SJSA1 (cell line): ENCODE measurements around the gene NDUFV1. TPM values are rescaled to one million over a fixed set of nuclear protein-coding genes. Genes with fewer than 3 reads are reported as not detected.
"Not testable (repeated sequence)": the region's sequence is repeated elsewhere in the genome, so short reads cannot be mapped to it uniquely, and the experiment has no call there.

Experiments
- DNase-seq, 2 experiments: peaks; one replicate each; pipeline ENCODE4 v3.0.0-alpha.2; 2015 to 2020; ENCODE audit warnings: low spot score in 2 of 2, low read depth in 1 of 2
- H3K27ac ChIP-seq: fragments of 250-450 bp; sonication (Bioruptor Pico); 2 replicates; pipeline ENCODE4 v1.5.1; 2020; ENCODE audit warnings: mild to moderate bottlenecking, moderate library complexity
- H3K27me3 ChIP-seq: fragments of 250-450 bp; sonication (Bioruptor Pico); replicated peaks from 2 replicates; pipeline ENCODE4 v1.5.1; 2020; ENCODE audit warnings: mild to moderate bottlenecking, moderate library complexity
- H3K36me3 ChIP-seq: fragments of 250-450 bp; sonication (Bioruptor Pico); 2 replicates; pipeline ENCODE4 v1.5.1; 2020; ENCODE audit warnings: mild to moderate bottlenecking
- H3K4me1 ChIP-seq: fragments of 250-450 bp; sonication (Bioruptor Pico); replicated peaks from 2 replicates; pipeline ENCODE4 v1.6.1; 2021; ENCODE audit warnings: mild to moderate bottlenecking
- H3K4me3 ChIP-seq: fragments of 250-450 bp; sonication (Bioruptor Pico); 2 replicates; pipeline ENCODE4 v1.5.1; 2020; ENCODE audit warnings: mild to moderate bottlenecking
- H3K9me3 ChIP-seq: fragments of 250-450 bp; sonication (Bioruptor Pico); replicated peaks from 2 replicates; pipeline ENCODE4 v1.5.1; 2020; ENCODE audit warnings: mild to moderate bottlenecking
- total RNA-seq: library from RNA; depleted of rRNA; stranded (reverse); fragments of >200 nt; shearing (Covaris generic); gene quantifications from 2 replicates; pipeline ENCODE4 v1.2.3, GENCODE V29; 2014

NDUFV1 gene
- total RNA-seq, 1 experiment from 2014 or later: 308 TPM

- peaks cover 50% of the 10 kb centered on the region for H3K27me3 ChIP-seq
- no peaks in the 10 kb centered on the region for H3K4me1 ChIP-seq
- H3K9me3 ChIP-seq: no peaks in the 10 kb centered on the region; the same call in 1 of the 2 replicates
- no peak overlapping the region for H3K4me3 ChIP-seq
- H3K27ac ChIP-seq: no peak overlapping the region
- no peak for DNase-seq
- no peaks in the 10 kb centered on the region for H3K36me3 ChIP-seq
These were observed 9.9 kb upstream of the NDUFV1 start for GRCh38 chr11:67596753-67597300.

DNA sequence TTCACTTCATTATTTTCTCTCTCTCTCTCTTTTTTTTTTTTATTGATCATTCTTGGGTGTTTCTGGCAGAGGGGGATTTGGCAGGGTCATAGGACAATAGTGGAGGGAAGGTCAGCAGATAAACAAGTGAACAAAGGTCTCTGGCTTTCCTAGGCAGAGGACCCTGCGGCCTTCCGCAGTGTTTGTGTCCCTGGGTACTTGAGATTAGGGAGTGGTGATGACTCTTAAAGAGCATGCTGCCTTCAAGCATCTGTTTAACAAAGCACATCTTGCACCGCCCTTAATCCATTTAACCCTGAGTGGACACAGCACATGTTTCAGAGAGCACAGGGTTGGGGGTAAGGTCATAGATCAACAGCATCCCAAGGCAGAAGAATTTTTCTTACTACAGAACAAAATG is 9.3 kb upstream of the NDUFV1 start:
- not testable (repeated sequence) for DNase-seq, H3K4me1 ChIP-seq, H3K27ac ChIP-seq, H3K4me3 ChIP-seq, H3K9me3 ChIP-seq, H3K36me3 ChIP-seq
- H3K27me3 ChIP-seq: peaks cover 50% of the 10 kb centered on the region

GRCh38 chr11:67597963-67598362 is 8.8 kb upstream of the NDUFV1 start:
- not testable (repeated sequence) for H3K36me3 ChIP-seq, H3K27ac ChIP-seq, H3K9me3 ChIP-seq, DNase-seq, H3K4me1 ChIP-seq, H3K4me3 ChIP-seq
- H3K27me3 ChIP-seq: peaks cover 54% of the 10 kb centered on the region

- Histone ChIP-seq H3K4me1 (no peaks in the 10 kb centered on the region), H3K4me3 (no peak overlapping the region), H3K36me3 (no peaks in the 10 kb centered on the region), H3K9me3 (peaks cover 6% of the 10 kb centered on the region; the same call in 1 of the 2 replicates), H3K27ac (no peak overlapping the region), H3K27me3 (peaks cover 48% of the 10 kb centered on the region)
- no peak for DNase-seq
These were observed 7.6 kb upstream of the NDUFV1 start for GRCh38 chr11:67599149-67599548.

DNA sequence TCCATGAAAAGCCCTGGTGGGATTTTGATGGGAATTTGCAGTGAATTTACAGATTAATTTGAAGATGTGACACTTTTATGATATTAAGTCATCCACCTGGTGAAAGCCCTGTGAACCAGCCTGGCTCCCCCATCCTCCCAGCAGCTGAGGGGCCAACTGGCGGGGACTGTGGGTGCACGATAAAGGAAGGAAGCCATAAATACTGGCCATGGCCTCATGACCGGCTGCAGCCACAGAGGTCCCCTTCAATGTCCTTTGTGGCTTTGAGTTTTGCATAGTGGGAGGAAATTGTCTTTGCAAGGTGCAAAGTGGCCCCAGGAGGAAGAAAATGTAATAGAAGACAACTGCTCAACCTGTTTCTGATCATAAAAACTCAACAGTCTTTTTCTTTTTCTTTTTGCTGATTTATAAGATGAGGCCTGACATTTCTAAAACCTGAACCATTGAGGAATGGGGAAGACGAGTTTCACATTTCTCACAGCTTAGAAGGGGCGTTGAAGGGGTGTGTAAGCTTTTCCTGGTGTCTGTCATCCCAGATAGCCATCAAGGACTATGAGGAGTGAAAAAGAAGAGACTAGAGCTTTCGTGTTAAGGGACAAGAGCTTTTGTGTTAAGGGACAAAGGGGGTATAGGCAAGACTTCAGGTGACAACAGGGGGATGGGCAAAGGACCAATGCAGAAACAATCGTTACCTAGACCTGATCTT is 6.3 kb upstream of the NDUFV1 start:
- Histone ChIP-seq H3K9me3 (peaks cover 6% of the 10 kb centered on the region; the same call in 1 of the 2 replicates), H3K36me3 (no peaks in the 10 kb centered on the region), H3K27me3 (peaks cover 48% of the 10 kb centered on the region), H3K4me3 (no peak overlapping the region), H3K27ac (no peak overlapping the region), H3K4me1 (no peaks in the 10 kb centered on the region)
- DNase-seq: no peak

GRCh38 chr11:67601098-67601497 is 5.6 kb upstream of the NDUFV1 start:
- Histone ChIP-seq H3K4me3 (no peak overlapping the region), H3K4me1 (peaks cover under 1% of the 10 kb centered on the region), H3K9me3 (peaks cover 6% of the 10 kb centered on the region; the same call in 1 of the 2 replicates), H3K36me3 (no peaks in the 10 kb centered on the region), H3K27ac (no peak overlapping the region), H3K27me3 (peaks cover 47% of the 10 kb centered on the region)
- no peak for DNase-seq

DNA sequence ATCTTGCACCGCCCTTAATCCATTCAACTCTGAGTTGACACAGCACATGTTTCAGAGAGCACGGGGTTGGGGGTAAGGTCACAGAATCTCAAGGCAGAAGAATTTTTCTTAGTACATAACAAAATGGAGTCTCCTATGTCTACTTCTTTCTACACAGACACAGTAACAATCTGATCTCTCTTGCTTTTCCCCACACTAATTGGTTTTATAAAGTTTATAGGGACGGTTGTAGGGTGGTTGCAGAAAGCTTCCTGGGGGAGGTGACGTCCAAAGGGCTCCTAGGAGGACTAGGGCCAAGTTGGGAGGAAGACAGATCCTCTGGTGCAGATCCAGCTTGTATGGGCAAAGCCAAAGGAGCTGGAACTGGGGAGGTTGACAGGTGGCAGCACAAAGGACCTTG is 2.6 kb upstream of the NDUFV1 start:
- Histone ChIP-seq H3K4me1 (peaks cover 15% of the 10 kb centered on the region), H3K36me3 (peaks cover 21% of the 10 kb centered on the region), H3K27me3 (peaks cover 29% of the 10 kb centered on the region)
- not testable (repeated sequence) for H3K4me3 ChIP-seq, DNase-seq, H3K27ac ChIP-seq, H3K9me3 ChIP-seq

- Histone ChIP-seq H3K9me3 (0 out of 2 replicates have a peak, but pooled peaks cover 6% of the 10 kb centered on the region), H3K27ac (no peak overlapping the region), H3K36me3 (peaks cover 28% of the 10 kb centered on the region), H3K27me3 (peaks cover 22% of the 10 kb centered on the region), H3K4me1 (peaks cover 15% of the 10 kb centered on the region), H3K4me3 (no peak overlapping the region)
- no peak for DNase-seq
These were observed 1.9 kb upstream of the NDUFV1 start for GRCh38 chr11:67604815-67605214.

DNA sequence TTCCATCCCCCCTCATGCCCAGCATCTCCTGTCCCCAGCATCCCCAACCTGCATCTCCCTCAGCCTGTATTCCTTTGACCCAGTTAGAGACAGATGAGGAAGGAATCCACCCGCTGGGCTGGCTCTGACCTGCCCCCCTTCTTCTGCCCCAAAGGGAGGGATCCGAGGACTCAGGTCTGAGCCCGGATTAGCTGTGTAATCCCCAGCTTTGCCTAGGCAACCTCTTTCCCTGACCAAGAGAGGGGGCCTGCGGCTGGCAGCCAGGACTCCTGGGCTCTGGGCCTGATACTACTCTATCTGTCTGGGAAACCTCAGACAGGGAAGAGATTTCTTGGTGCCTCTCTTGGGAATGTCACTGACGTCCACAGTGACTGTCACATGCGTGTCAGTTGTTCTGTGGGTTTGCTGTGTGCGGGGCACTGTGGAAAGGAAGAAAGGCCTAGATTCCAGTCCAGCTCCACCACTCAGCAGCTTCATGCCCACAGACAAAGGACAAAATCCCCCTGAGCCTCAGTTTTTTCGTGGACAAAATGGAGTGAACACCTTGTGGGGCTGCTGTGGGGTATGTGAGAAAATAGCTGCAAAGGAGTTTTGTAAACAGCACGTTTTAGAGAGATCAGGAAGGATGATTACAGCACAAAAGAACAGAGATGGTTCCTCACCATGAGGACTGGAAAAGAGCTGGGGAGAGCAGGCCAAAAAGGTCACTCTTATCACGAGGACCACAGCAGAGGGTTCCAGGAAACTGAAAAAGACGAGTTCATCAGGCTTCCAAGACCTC is 1.3 kb upstream of the NDUFV1 start:
- H3K27me3 ChIP-seq: peaks cover 16% of the 10 kb centered on the region
- H3K9me3 ChIP-seq: 0 out of 2 replicates have a peak, but pooled peaks cover 6% of the 10 kb centered on the region
- DNase-seq: no peak
- H3K4me1 ChIP-seq: peaks cover 15% of the 10 kb centered on the region
- H3K4me3 ChIP-seq: no peak overlapping the region
- H3K27ac ChIP-seq: no peak overlapping the region
- H3K36me3 ChIP-seq: peaks cover 34% of the 10 kb centered on the region

DNA sequence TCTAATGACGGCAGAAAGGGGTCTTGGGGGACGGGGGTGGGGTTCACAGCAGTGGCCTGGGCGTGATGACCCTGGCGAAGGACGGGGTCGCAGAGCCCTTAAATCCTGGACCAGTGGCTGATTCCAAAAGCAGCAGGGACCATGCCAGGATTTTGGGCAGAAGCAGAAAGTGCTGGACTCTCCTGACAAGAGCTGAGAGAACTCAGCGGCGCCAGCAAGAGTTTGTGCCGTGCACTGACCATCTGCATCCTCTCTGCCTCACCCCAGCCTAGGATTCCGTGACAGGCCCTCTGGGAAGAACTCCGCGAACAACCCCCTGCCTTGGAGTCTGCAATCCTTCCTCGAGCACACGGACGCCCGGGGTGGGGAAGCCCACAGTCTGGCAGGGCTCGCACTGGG is 644 bp upstream of the NDUFV1 start:
- Histone ChIP-seq H3K36me3 (peaks cover 41% of the 10 kb centered on the region), H3K4me1 (peaks cover 15% of the 10 kb centered on the region), H3K4me3 (peak overlapping the region; percentile 93), H3K27ac (no peak overlapping the region), H3K27me3 (peaks cover 10% of the 10 kb centered on the region), H3K9me3 (0 out of 2 replicates have a peak, but pooled peaks cover 6% of the 10 kb centered on the region)
- no peak for DNase-seq

DNA sequence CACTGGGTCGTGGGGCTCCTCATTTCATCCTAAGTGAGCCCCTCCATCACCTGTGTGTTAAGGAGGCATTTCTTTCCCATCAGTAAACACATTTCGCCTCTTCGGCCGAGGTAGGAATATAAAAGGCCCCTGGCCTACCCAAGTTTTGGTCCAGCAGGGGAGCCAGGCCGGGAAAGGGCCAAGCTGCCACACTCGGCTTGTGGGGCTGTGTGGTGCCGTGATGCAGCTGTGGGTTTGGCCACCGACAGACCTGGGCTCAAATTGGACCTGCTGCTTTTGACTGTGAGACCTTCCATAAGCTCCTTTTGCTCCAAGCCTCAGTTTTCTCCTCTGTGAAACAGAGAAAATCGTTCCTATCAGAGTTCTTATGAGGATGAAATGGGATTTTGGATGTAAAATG is 771 bp downstream of the NDUFV1 start:
- no peak for DNase-seq
- Histone ChIP-seq H3K4me3 (peak overlapping the region; percentile 93), H3K9me3 (0 out of 2 replicates have a peak, but pooled peaks cover 6% of the 10 kb centered on the region), H3K27ac (no peak overlapping the region), H3K36me3 (peaks cover 55% of the 10 kb centered on the region), H3K4me1 (peaks cover 15% of the 10 kb centered on the region), H3K27me3 (peaks cover 4% of the 10 kb centered on the region; the same call in 1 of the 2 replicates)

DNA sequence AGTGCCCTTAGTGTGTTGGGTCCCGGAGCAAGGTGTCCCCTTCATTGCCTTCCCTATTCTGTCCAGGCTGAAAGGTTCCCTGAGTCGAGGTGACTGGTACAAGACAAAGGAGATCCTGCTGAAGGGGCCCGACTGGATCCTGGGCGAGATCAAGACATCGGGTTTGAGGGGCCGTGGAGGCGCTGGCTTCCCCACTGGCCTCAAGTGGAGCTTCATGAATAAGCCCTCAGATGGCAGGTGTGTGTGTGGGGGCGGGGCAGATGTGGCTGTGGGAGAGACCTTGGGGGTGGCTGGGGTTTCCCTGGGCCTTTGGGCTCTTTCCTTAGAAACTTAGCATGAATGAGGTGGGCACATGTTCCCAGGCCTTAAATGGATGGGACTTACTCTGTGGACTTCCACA is 1.8 kb downstream of the NDUFV1 start:
- H3K27ac ChIP-seq: no peak overlapping the region
- no peak overlapping the region for H3K4me3 ChIP-seq
- H3K4me1 ChIP-seq: peaks cover 15% of the 10 kb centered on the region
- peak in 1 of 2 experiments; percentile 52 for DNase-seq
- H3K36me3 ChIP-seq: peaks cover 65% of the 10 kb centered on the region
- H3K9me3 ChIP-seq: no peaks in the 10 kb centered on the region; the same call in 1 of the 2 replicates
- H3K27me3 ChIP-seq: no peaks in the 10 kb centered on the region

- H3K4me1 ChIP-seq: peaks cover 23% of the 10 kb centered on the region
- no peak overlapping the region for H3K4me3 ChIP-seq
- no peak overlapping the region for H3K27ac ChIP-seq
- no peaks in the 10 kb centered on the region; the same call in 1 of the 2 replicates for H3K9me3 ChIP-seq
- peaks cover 72% of the 10 kb centered on the region for H3K36me3 ChIP-seq
- H3K27me3 ChIP-seq: no peaks in the 10 kb centered on the region
- DNase-seq: no peak
These were observed 2.6 kb downstream of the NDUFV1 start for GRCh38 chr11:67609316-67609715.
